GM23338 (cell line): ENCODE data around the gene PPP6R2. TPM values are rescaled to one million over a fixed set of nuclear protein-coding genes. Genes with fewer than 3 reads are reported as not detected.

Source experiments
- ATAC-seq: fragments of 200-7000 bp; cut with Tn5 transposase; 3 replicates; pipeline ENCODE4 v1.9.1; 2020
- DNase-seq: peaks from one replicate; pipeline ENCODE4 v3.0.0-alpha.2; 2015; ENCODE audit warnings: low spot score
- H2AFZ ChIP-seq: fragments of 200-600 bp; sonication (generic); 2 replicates; pipeline ENCODE4 v1.8.0; 2016; ENCODE audit warnings: antibody characterized with exemption, mild to moderate bottlenecking, moderate library complexity
- H3F3A ChIP-seq: fragments of 200-600 bp; sonication (generic); replicated peaks from 2 replicates; pipeline ENCODE4 v1.8.0; 2017; ENCODE audit warnings: antibody characterized with exemption, mixed run types, low read depth
- H3K27ac ChIP-seq: fragments of 200-600 bp; sonication (generic); 2 replicates; pipeline ENCODE4 v1.6.1; 2016; ENCODE audit warnings: low read depth
- H3K27me3 ChIP-seq: fragments of 200-600 bp; sonication (generic); 2 replicates; pipeline ENCODE4 v1.8.0; 2016; ENCODE audit warnings: mild to moderate bottlenecking, mixed run types, moderate library complexity; ENCODE audit not compliant: insufficient read depth
- H3K36me3 ChIP-seq: fragments of 200-600 bp; sonication (generic); 2 replicates; pipeline ENCODE4 v1.8.0; 2016; ENCODE audit warnings: mild to moderate bottlenecking; ENCODE audit not compliant: insufficient read depth
- H3K4me1 ChIP-seq: fragments of 200-600 bp; sonication (generic); 2 replicates; pipeline ENCODE4 v1.8.0; 2016; ENCODE audit warnings: mild to moderate bottlenecking, moderate library complexity; ENCODE audit not compliant: insufficient read depth
- H3K4me2 ChIP-seq: fragments of 200-600 bp; sonication (generic); 2 replicates; pipeline ENCODE4 v1.7.1; 2017; ENCODE audit warnings: mixed run types
- H3K4me3 ChIP-seq: fragments of 200-600 bp; sonication (generic); 2 replicates; pipeline ENCODE4 v1.6.1; 2016; ENCODE audit warnings: mixed run types
- H3K79me2 ChIP-seq: fragments of 200-600 bp; sonication (generic); replicated peaks from 2 replicates; pipeline ENCODE4 v1.8.0; 2017; ENCODE audit warnings: mild to moderate bottlenecking; ENCODE audit not compliant: insufficient read depth
- H3K9me2 ChIP-seq: fragments of 200-600 bp; sonication (generic); 2 replicates; pipeline ENCODE4 v1.8.0; 2017; ENCODE audit not compliant: insufficient read depth
- H4K20me1 ChIP-seq: fragments of 200-600 bp; sonication (generic); replicated peaks from 2 replicates; pipeline ENCODE4 v1.8.0; 2017; ENCODE audit warnings: mild to moderate bottlenecking; ENCODE audit not compliant: insufficient read depth
- H3K27ac Mint-ChIP-seq: 2 replicates; pipeline ENCODE4 v1.8.0; 2020; ENCODE audit warnings: inconsistent platforms, mild to moderate bottlenecking, moderate library complexity, mixed read lengths
- H3K27me3 Mint-ChIP-seq: 3 replicates; pipeline ENCODE4 v1.8.0; 2022; ENCODE audit warnings: low read depth, mild to moderate bottlenecking, moderate library complexity, mixed read lengths, inconsistent platforms; ENCODE audit not compliant: insufficient read depth, poor library complexity
- H3K36me3 Mint-ChIP-seq: 3 replicates; pipeline ENCODE4 v1.8.0; 2021; ENCODE audit warnings: low read depth, mild to moderate bottlenecking, inconsistent platforms, moderate library complexity, mixed read lengths
- H3K4me1 Mint-ChIP-seq: 3 replicates; pipeline ENCODE4 v1.8.0; 2020; ENCODE audit warnings: mild to moderate bottlenecking, inconsistent platforms, mixed read lengths
- H3K4me3 Mint-ChIP-seq: 3 replicates; pipeline ENCODE4 v1.8.0; 2021; ENCODE audit warnings: moderate library complexity, mild to moderate bottlenecking, inconsistent platforms, mixed read lengths
- H3K9me3 Mint-ChIP-seq: 3 replicates; pipeline ENCODE4 v1.8.0; 2020; ENCODE audit warnings: moderate library complexity, mild to moderate bottlenecking, inconsistent platforms, mixed read lengths
- CREB1 ChIP-seq: fragments of 250-450 bp; sonication (Bioruptor Pico); IDR thresholded peaks from 2 replicates; pipeline ENCODE4 v1.5.0; 2020; ENCODE audit warnings: low read depth, mild to moderate bottlenecking, moderate library complexity
- CTCF ChIP-seq, 2 experiments: fragments of 200-600 bp in 1 of 2; sonication (generic) in 1 of 2; conservative IDR thresholded peaks; 2 replicates each; pipeline versions ENCODE4 v1.5.1 to v1.6.1; 2016 to 2017; ENCODE audit warnings: antibody characterized with exemption in 2 of 2, low read depth in 2 of 2, mild to moderate bottlenecking in 2 of 2, moderate library complexity in 1 of 2
- EZH2phosphoT487 ChIP-seq: fragments of 200-600 bp; sonication (generic); IDR thresholded peaks from one replicate; pipeline ENCODE4 v1.8.1; 2018; ENCODE audit warnings: antibody characterized with exemption; ENCODE audit not compliant: unreplicated experiment
- NANOG ChIP-seq: IDR thresholded peaks from 2 replicates; pipeline ENCODE4 v1.6.1; 2016; ENCODE audit warnings: antibody characterized with exemption, borderline replicate concordance
- POLR2AphosphoS5 ChIP-seq: IDR thresholded peaks from 2 replicates; pipeline ENCODE4 v1.6.1; 2016; ENCODE audit warnings: antibody characterized with exemption, low read depth
- ZNF114 ChIP-seq: fragments of 250-450 bp; sonication (Bioruptor Pico); IDR thresholded peaks from 2 replicates; pipeline ENCODE4 v1.5.0; 2020; ENCODE audit warnings: mild to moderate bottlenecking, moderate library complexity
- ZNF331 ChIP-seq: fragments of 250-450 bp; sonication (Bioruptor Pico); IDR thresholded peaks from 2 replicates; pipeline ENCODE4 v1.5.0; 2020; ENCODE audit warnings: low read depth, mild to moderate bottlenecking, moderate library complexity
- ZNF462 ChIP-seq: fragments of 250-450 bp; sonication (Bioruptor Pico); IDR thresholded peaks from 2 replicates; pipeline ENCODE4 v1.5.0; 2020; ENCODE audit warnings: mild to moderate bottlenecking, moderate library complexity
- polyA plus RNA-seq: library from polyadenylated mRNA; unstranded; fragments of >200 nt; fragmentation: Nextera tagmentation; extraction: Ambion mirVana; gene quantifications from 2 replicates; pipeline ENCODE4 v1.2.1, GENCODE V29; 2016
- total RNA-seq: library from RNA; depleted of rRNA; stranded (reverse); fragments of >200 nt; shearing (Covaris generic); gene quantifications from 2 replicates; pipeline ENCODE4 v1.2.3, GENCODE V29; 2014

PPP6R2 gene
- total and polyA plus RNA-seq, 2 experiments from 2014 or later: 11.9 to 45.8 TPM

GRCh38 chr22:50346470-50346869, 3.3 kb downstream of the PPP6R2 start (continued):
- TF ChIP-seq CTCF (conservative IDR thresholded peaks at IDR 0.05; ENCODE audit: low read depth in 2 of 2) (no peak), ZNF462 (CRISPR knock-in tag) (no peak), ZNF331 (no peak), EZH2phosphoT487 (no peak)

GRCh38 chr22:50347157-50347556, 4.0 kb downstream of the PPP6R2 start:
- no peak overlapping the region for H3K4me2 ChIP-seq
- H3K4me1 ChIP-seq: no peaks in the 10 kb centered on the region
- H3K27me3 ChIP-seq: no peaks in the 10 kb centered on the region
- Mint-ChIP-seq H3K27ac (no peak overlapping the region), H3K4me1 (no peaks in the 10 kb centered on the region), H3K27me3 (no peaks in the 10 kb centered on the region), H3K4me3 (no peak overlapping the region), H3K36me3 (no peaks in the 10 kb centered on the region; the same call in 1 of the 3 replicates), H3K9me3 (no peaks in the 10 kb centered on the region)
- no peaks in the 10 kb centered on the region for H3K36me3 ChIP-seq
- no peaks in the 10 kb centered on the region for H3K9me2 ChIP-seq
- no peak overlapping the region for H3K27ac ChIP-seq
- no peak overlapping the region for H3K4me3 ChIP-seq
- no peaks in the 10 kb centered on the region for H3F3A ChIP-seq
- DNase-seq: no peak
- H2AFZ ChIP-seq: no peak overlapping the region
- peaks cover 18% of the 10 kb centered on the region for H4K20me1 ChIP-seq
- no peak for ATAC-seq
- H3K79me2 ChIP-seq: peaks cover 40% of the 10 kb centered on the region
- no peak for TF ChIP-seq CREB1 (CRISPR knock-in tag)
- no peak for TF ChIP-seq ZNF114 (CRISPR knock-in tag)
- no peak for TF ChIP-seq POLR2AphosphoS5
- TF ChIP-seq NANOG: no peak
- TF ChIP-seq ZNF462 (CRISPR knock-in tag): no peak
